Measurements from ENCODE around the gene AMIGO2. TPM values are rescaled to one million over a fixed set of nuclear protein-coding genes. Genes with fewer than 3 reads are reported as not detected.

AMIGO2 gene
- total and polyA plus RNA-seq, 9 of the 15 experiments (the other 6 are each of a cell fraction or from before 2014, with no cell fraction given) = 2.0 to 8.3 (median 3.8) TPM

- TF ChIP-seq NFXL1 (CRISPR knock-in tag; IDR thresholded peaks at IDR 0.05) = no peak
- TF ChIP-seq ZHX1 (conservative IDR thresholded peaks at IDR 0.05; ENCODE audit: low read length) = no peak
- no peak for TF ChIP-seq TCF3 (CRISPR knock-in tag; IDR thresholded peaks at IDR 0.05)
These were observed 27.7 kb upstream of the AMIGO2 start (continued) for GRCh38 chr12:47107446-47107845.

GRCh38 chr12:47105914-47106674 lies 26.3 kb upstream of the AMIGO2 start:
- H3K4me3 ChIP-seq = no peak overlapping the region
- H3K9me1 ChIP-seq (ENCODE audit: control insufficient read depth, insufficient read depth, low read length) = no peaks in the 10 kb centered on the region
- no peak overlapping the region for H3K4me2 ChIP-seq (ENCODE audit: insufficient read depth, low read length)
- H3K79me2 ChIP-seq (ENCODE audit: control insufficient read depth, insufficient read depth, low read length) = no peaks in the 10 kb centered on the region
- POLR2A ChIA-PET = interaction anchor here (0.9 kb wide), 1 partner anchor 9 kb away, joined by 3 read pairs; no protein-coding TSS in a partner anchor
- H3K9me3 ChIP-seq (replicated peaks; ENCODE audit: control insufficient read depth, insufficient read depth, low read depth, low read length) = no peaks in the 10 kb centered on the region
- 39% methylated on average over 10 of the region's 10 CpGs for WGBS (ENCODE audit: insufficient coverage, low coverage, missing lambda C conversion rate)
- H4K20me1 ChIP-seq (replicated peaks; ENCODE audit: control insufficient read depth, insufficient read depth, low read length) = no peaks in the 10 kb centered on the region
- no peak overlapping the region for H3K9ac ChIP-seq (ENCODE audit: insufficient read depth in 1 of 2, low read depth in 2 of 2, low read length in 2 of 2)
- H3K27me3 ChIP-seq (ENCODE audit: control insufficient read depth in 2 of 2, insufficient read depth in 2 of 2, low read length in 2 of 2) = no peaks in the 10 kb centered on the region
- FAIRE-seq (no peak), ATAC-seq (no peak), DNase-seq (ENCODE audit: extremely low read depth in 1 of 4, low spot score in 3 of 4) (no peak)
- no peak overlapping the region for H2AFZ ChIP-seq (ENCODE audit: low read depth, low read length)
- CTCF ChIA-PET (ENCODE audit: low intra/inter-chr PET ratio) = no interaction called here
- in situ Hi-C loops (cut with MboI) = no loop called here
- no peaks in the 10 kb centered on the region for H3K36me3 ChIP-seq (ENCODE audit: control insufficient read depth, insufficient read depth, low read length)
- no peaks in the 10 kb centered on the region for H3K4me1 ChIP-seq (replicated peaks in 1 of 2; ENCODE audit: control insufficient read depth in 2 of 2, insufficient read depth in 2 of 2, low read length in 2 of 2)
- no peak overlapping the region for H3K27ac ChIP-seq (ENCODE audit: extremely low read depth, low read depth, low read length)
- no TSS peak for BruUV-seq (replicated peaks)
- intact Hi-C loops (cut with micrococcal nuclease) = no loop called here
- no peak for TF ChIP-seq SFPQ (IDR thresholded peaks at IDR 0.05; ENCODE audit: low read depth, low read length)
- no peak for TF ChIP-seq SOX6 (IDR thresholded peaks at IDR 0.05)
- TF ChIP-seq ZNF41 (CRISPR knock-in tag; conservative IDR thresholded peaks at IDR 0.05) = no peak
- TF ChIP-seq PYGO2 (tag; IDR thresholded peaks at IDR 0.05) = no peak
- no peak for TF ChIP-seq ZNF511 (CRISPR knock-in tag; IDR thresholded peaks at IDR 0.05)
- no peak for TF ChIP-seq MBD1 (CRISPR knock-in tag; IDR thresholded peaks at IDR 0.05)
- no peak for TF ChIP-seq SRSF1 (IDR thresholded peaks at IDR 0.05; ENCODE audit: low read depth, low read length)
